HTR-8/SVneo (cell line): Measurements from ENCODE around the gene MAU2.
A peak's percentile ranks its signal among the peaks of the same experiment; 100 is the strongest.

Source experiments
- DNase-seq: peaks from one replicate; pipeline ENCODE4 v3.0.0; 2011; ENCODE audit warnings: low spot score, mixed read lengths; ENCODE audit not compliant: insufficient read length
- FAIRE-seq: peaks from 2 replicates; lab custom pipeline; 2011; peaks lifted over from hg19 to GRCh38; lab: Jason Lieb, UNC

The MAU2 gene

DNA sequence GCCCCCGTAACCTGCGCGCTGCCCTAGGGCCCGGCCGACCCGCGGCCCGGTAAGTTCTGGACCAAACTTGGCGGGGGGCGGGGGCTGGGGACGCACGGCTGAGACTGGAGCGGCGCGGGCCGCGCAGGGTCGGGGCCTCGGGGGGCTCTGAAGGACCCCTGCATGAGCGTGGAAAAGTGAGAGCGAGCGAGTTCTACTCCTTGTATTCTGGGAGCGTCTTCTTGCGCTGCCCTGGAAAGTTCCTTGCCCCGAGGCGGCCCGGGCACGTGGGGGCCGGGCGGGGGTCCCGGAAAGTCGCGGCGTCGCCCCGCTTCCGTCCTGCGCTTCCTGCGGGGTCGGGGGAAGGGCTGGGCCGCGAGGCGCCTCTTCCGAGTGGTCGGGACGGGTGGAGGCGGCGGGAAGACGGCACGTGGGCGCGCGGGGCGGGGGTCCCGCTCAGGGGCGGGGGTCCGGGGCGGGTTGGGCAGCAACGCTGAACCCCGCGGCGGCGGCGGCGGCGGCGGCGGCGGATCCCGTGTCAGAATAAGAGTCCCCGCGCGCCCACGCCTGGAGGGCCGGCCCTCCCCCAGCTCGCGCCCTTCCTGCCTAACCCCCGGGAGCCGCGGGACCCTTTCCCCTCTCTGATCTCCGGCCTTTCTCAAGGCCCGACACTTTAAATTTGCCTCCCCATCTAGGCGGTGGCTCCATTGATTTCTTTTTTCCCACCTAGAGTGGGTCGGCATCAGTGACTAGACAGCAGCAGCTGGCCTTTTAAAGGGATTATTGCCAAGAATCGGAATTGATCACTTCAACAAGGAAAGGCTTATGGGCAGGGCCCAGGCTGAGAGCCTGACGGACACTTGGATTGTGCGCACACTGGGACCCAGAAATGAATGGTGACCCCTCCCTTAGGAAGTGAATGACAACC lies 85.6 kb downstream of the MAU2 start:
- DNase-seq, result peak; percentile 45
- FAIRE-seq, result no peak

DNA sequence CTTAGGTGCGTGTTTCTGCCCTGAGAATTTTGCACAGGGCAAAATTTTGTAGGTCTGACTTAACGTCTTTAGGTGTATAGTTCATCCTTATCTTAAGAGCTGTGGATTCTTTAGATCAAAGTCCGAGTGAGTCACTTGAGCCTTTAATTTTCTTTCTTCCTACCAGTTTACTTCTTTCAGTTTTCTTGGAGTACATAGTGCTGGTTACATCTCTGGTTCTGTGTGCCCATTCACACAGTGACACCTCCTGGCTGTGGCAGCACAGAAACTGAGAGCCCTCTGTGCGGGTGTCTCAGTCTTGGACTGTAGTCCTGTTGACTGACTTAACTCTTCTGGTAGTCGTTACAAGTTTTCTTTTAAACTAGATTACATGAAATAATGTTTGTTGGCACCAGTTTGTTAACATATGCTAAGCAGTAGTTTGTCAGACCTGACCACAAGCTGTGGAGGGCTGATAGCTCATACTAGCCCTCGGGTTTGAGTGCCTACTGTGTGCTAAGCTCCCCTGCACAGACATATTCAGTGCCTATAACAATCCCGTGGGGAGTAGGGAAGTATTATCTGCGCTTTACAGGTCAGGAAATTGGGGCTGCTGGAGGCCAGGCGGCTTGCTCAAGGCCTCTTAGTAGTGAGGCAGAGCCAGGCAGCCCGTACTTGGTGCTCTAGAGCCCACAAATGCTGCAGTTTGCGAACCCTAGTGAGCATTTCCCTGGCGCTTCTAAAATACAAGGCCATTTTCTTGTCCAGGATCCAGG lies 86.4 kb downstream of the MAU2 start:
- no peak for DNase-seq
- FAIRE-seq, result no peak

DNA sequence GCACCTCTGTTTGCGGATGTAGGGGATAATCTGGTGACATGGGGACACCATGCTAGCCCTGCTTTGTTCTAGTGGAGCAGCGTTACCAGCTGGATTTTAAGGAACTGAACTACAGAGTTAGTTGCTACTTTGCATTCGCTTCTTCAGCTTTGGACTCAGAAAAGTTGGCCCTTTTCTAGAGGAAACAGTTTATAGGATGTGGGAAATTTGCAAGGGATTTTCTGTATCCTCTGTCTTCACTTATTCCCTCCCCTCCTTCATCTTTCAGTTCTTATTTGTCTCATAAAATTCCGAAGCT lies 87.0 kb downstream of the MAU2 start:
- no peak for DNase-seq
- FAIRE-seq, result no peak
